ENCODE results near the gene GNG8.

GNG8 gene

GRCh38 chr19:46600384-46601317 is 35.4 kb downstream of the GNG8 start:
- DNase-seq: peak; percentile 99

GRCh38 chr19:46599716-46600373 is 36.2 kb downstream of the GNG8 start:
- DNase-seq: peak; percentile 19

GRCh38 chr19:46598372-46598917 is 37.6 kb downstream of the GNG8 start:
- no peak for DNase-seq

- no peak for DNase-seq
These were observed 40.0 kb downstream of the GNG8 start for GRCh38 chr19:46596008-46596407.

- DNase-seq: no peak
These were observed 44.1 kb downstream of the GNG8 start for GRCh38 chr19:46591870-46592269.

- DNase-seq: no peak
These were observed 44.7 kb downstream of the GNG8 start for GRCh38 chr19:46591254-46591653.

GRCh38 chr19:46587861-46588260 is 48.1 kb downstream of the GNG8 start:
- DNase-seq: no peak

- DNase-seq: no peak
These were observed 49.7 kb downstream of the GNG8 start for GRCh38 chr19:46586294-46586693.

GRCh38 chr19:46585539-46585938 is 50.5 kb downstream of the GNG8 start:
- DNase-seq: no peak

All from NCI-H69 (cell line).